Activated T-helper 1 cell treated with anti-CD3 and anti-CD28 coated beads, Interleukin-2, amount 50 U/mL, for 16 hours (primary cell): ENCODE measurements around the gene TNFAIP8.

Source experiments
- DNase-seq, 2 donors: peaks; one replicate each; pipeline ENCODE4 v3.0.0-alpha.2; 2020; ENCODE audit warnings: low read depth in 1 of 2, low spot score in 1 of 2

The TNFAIP8 gene

DNA sequence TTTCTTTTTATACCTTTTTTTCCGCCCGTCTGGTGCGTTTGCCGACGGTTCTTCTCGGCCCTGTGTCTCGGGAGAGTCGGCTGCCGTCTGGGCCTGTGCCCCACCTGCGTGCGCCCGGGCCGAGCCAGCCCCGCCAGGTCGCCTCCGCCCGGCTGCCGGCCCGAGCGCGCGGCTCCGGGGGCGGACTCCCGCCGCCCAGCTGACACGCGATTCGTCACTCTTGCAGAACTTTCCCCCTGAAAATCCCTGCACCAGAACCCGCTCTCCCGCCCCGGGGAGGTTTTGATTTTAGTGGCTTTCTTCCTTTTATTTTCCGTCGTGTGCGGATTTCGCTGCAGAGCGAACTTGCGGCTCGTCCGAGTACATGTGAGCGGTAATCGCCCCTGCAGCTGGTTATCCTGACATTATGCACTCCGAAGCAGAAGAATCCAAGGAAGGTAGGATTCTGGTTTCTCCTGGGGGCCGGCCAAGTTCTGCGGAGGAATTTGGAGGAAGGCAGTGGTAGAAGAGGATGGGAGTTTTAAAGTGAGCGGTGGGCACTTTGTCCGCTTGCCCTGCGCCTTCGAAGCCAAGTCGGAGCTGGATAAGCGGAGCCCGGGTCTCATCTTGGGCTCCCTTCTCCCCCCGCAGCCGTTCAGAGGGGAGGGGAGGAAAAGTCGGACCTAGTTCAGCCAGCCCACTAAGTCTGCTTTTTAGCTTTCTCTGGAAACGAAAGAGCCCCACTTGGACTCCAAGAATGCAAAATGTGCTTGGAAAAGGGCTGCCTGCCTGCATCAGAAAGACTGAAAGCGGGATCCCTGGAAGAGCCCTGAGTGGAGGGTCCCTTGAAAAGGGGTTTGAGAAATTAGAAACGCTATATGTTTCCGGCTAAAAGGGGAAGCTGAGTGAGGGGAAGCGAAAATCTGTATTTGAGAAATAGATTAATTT is at the start of gene TNFAIP8:
Gene TNFAIP8, plus strand, starts transcription at position 335 of the 927 bp plus-strand sequence. Its CDS starts 72 bp downstream, at position 407.
- DNase-seq, result peak in 1 of 2 donors; percentile 57

DNA sequence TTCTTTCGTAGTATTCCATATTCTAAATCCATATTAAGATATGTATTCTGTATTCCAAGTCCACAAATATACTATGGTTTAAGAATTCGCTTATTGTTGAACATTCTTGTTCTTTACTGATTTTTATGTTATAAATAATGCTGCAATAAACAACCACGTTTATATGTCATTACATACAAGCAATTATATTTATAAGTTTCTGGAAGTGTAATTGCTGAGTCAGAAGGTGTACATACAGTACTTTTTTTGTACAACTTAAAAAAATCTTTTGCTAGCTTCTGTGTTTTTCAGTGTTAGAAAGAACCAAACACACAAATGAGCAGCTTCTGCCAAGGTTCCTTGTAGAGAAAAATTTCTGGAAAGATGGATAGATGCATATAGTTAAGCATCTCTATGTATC is 48.6 kb upstream of the TNFAIP8 start:
- no peak for DNase-seq

DNA sequence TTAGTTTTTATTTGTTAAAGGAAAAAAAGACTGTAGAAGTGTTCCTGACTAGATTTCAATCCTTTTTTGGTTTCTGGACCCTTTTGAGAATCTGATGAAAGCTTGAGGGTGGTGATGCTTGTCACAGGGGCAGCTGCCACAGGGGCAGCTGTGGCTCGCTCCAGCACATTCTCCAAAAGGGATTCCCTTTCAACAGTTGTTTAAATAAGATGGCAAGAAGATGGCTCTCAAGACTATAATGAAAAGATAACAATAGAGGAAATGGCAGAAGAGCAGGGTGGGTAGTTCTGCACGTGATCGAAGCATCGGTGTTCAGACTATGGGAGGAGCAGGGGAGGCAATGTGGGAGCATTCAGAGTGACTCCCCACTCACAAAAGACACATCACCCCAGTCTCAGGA is 46.5 kb upstream of the TNFAIP8 start:
- no peak for DNase-seq

DNA sequence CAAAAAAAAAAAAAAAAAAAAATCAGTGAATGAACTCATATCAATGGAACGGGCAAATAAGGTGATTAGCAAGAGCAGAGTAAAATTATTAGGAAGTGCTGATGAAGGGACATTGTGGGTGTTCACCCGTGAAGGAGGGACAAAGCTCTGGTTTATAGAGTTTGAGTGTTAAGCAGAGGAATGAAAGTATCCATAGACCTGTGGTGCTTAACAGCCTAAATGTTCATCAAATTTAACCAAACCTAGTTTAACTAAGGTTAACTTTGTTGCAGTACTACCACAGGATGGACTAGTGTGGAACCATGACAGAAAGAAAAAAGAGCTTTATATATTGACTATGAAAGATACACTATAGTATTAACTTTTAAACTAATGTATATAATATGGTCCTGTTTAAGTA is 44.1 kb upstream of the TNFAIP8 start:
- no peak for DNase-seq

DNA sequence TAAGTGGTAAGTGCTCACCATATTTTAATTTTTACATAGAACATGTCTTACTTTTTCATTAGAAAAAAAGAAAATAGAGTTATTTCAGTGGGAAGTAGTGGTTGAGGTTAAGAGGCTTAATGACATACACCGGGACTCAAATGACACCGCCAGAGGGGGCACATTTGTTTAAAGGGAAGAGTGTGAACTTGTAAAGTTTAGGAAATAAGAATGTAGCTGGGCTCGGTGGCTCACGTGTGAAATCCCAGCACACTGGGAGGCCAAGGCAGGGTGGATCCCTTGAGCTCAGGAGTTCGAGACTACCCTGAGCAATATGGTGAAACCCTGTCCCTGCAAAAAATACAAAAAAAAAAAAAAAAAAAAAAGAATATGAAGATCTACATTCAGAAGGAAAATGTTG is 43.4 kb upstream of the TNFAIP8 start:
- DNase-seq, result no peak

DNA sequence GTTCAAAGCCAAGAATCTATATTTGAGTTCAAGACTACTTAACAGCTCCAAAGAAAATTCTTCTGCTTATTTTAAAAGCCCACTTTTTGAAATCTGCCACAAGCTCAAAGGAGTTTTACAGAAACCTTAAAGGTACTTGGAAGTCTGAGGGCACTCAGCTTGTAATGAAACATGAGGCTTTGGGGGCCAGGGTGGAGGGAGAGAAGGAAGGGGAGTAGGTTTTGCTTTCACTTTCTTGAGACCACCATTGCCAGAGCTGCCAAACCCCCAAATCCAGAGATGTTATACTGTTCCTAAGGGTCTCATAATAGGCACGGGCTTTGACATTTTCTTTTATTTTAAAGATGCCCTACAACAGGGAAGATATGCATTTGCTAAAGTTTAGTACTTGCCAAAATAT is 42.6 kb upstream of the TNFAIP8 start:
- DNase-seq, result no peak

DNA sequence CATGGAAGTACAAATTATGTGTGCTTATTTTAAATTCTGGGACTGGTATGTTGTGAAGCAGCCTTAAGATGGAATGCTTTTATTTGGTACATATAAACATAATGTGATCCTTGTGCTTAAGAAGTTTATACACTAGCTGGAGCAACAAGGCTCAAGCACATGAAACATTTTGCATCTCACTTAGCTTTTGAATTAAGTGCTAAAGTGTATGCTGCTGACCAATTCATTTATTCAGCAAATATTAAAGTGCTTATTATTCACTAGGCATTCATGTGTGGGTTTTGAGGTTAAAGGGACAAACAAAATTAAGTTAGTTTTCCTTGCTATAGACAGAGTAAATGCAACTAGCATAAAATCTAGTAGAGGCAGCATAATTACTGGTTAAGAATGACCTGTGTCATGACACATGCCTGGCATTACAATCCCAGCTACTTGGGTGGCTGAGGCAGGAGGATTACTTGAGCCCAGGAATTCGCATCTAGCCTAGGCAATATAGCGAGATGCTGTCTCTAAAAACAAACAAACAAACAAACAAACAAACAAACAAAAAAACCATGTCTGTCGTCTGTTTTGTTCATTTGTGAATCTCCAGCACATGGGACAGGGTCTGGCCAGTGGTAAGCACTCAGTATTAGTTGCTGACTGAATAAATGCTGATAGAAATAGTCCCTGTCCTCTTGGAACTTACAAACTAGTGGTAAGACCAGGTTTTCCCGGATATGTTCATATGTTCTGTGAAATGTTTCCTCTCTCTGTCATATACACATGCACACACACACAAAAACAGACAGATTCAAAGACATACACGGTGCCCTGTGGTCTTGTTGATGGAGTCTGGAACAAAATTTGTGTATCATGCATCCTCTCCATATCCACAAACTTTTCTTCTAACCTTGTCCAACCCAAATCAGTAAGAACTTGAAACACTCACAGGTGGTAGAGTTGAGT is 41.9 kb upstream of the TNFAIP8 start:
- DNase-seq, result no peak

DNA sequence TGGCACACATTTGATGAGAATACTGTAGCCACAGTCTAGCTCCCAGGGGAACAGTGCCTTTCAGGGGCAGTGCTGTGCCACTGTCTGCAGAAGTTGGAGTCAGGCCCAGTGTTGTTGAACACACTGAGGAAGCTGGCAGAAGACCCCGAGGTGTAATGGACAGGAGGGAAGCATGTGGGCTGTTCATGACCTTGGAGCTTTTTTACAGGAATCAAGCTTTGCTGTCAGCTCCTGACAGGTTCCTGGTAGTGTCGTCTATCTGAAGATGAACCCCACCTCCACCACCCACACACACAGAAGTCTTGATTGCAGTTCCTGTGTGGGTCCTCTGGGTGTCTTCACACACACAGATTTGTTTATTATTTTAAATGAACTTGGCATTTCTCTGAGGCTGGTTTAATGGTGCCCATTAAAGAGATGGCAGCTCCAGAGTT is 40.3 kb upstream of the TNFAIP8 start:
- no peak for DNase-seq

DNA sequence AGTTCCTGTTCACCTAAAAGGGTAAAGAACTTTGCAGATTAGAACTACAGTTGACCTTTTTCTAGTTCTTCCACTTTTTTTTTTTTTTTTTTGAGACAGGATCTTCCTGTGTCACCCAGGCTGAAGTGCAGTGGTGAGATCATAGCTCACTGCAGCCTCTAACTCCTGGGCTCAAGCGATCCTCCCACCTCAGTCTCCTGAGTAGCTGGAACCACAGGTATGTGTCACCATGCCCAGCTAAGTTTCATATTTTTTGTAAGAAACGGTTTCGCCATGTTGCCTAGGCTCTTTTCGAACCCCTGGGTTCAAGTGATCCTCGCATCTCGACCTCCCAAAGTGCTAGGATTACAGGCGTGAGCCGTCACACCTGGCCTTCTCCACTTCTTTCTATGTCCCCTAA is 39.7 kb upstream of the TNFAIP8 start:
- no peak for DNase-seq

DNA sequence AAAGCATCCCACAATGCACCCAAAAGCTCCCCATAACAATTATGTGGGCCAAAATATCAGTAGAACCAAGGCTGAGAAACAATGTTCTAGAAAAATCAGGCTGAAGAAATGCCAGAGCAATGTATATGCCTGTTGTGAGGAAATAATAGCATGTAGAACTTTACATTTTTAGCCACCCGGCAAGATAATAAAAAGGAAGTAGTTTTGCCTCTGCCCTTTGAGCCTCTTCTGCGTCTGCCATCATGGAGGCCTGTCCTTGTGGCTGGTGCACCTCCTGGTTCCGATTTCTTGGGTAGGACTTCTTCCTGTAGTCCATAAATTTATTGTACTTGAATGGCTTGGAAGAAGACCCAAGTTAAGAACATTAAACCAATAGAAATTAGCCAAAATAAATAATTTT is 38.9 kb upstream of the TNFAIP8 start:
- no peak for DNase-seq

DNA sequence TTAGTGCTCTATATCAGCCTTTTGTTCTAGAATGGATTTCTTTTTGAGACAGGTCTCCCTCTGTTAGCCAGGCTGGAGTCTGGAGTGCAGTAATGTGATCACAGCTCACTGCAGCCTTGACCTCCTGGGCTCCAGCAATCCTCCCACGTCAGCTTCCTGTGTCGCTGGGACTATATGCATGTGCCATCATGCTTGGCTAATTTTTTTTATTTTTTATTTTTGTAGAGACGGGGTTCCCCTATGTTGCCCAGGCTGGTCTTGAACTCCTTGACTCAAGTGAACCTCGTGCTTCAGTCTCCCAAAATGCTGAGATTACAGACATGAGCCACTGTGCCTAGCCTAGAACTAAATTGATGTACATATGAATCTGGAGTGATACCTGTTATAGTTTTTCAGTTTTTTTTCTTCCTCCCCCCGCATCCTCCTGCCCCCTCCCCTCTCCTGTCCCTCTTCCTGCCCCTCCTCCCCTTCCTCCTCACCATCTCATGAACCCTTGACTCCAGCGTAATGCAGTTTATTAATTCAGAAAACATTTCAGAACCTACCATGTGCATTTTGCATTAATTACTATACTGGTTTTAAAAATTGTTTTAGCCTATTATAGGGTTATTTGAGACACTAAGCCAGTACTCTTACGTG is 37.4 kb upstream of the TNFAIP8 start:
- no peak for DNase-seq

DNA sequence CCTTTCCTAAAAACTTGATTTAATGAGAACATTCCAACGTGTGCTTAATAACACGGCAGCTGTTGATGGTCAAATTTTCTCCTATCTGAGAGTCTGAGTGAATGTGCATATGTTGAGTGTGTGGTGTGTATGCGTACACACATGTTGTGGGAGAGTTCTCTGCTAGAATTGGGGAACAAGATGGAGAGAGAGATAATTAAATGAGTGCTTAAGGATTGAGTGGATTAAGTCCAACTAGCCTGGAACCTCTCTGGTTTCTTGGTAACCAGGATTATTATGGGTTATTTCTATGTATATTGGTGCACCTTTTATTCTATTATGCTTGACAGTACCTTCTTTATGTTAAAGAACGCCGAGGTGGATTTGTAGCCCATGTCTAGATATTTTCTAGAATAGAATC is 36.4 kb upstream of the TNFAIP8 start:
- no peak for DNase-seq

DNA sequence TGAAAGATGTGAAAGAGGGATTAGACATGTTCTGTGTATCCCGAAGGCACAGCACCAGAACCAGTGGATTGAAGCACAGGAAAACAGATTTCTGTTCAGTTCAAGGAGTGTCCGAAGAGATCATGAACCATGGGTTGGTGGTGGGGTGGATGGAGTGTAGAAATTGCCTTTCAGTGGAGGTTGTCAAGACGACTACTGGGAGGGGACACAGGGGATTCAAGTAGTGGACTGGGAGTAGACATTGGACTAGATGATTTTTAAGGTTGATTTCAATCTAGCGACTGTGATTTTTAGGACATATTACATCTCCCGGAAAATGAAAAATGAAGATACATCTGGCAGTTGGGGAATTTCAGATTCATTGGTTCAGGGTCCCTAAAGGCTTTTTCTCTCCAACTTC is 35.9 kb upstream of the TNFAIP8 start:
- DNase-seq, result no peak

DNA sequence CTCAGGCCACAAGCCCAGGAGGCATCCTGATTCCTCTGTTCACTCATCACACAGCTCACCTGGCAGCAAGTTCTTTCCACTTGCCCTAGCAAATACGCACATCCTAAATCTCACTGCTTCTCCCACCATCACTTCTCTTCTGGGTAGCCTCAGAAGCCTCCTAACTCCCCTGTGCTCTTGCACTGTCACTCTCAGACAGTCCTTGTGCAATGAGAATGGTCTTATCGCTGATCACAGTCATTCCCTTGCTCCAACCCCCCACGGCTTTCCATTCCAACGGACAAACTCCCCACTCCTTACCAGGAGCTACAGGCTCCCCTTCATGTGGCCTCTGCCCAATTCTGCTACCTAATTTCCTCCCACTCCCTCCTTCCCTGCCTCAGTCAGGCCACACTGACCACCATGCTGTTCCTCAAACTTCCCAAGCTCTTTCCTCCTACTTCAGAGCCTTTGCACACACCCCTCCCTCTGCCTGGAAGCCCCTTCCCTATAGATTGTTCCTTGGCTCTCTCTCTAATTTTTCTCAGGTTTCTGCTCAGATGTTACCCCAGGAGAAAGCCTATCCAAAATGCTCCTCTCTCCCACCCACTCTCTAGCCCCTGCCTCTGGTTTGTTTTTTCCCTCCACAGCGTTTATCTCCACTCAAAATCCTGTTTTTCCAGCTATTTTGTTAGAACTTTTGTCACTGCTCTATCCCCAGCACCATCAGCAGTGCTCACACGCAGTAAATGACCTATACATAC is 34.1 kb upstream of the TNFAIP8 start:
- no peak for DNase-seq

DNA sequence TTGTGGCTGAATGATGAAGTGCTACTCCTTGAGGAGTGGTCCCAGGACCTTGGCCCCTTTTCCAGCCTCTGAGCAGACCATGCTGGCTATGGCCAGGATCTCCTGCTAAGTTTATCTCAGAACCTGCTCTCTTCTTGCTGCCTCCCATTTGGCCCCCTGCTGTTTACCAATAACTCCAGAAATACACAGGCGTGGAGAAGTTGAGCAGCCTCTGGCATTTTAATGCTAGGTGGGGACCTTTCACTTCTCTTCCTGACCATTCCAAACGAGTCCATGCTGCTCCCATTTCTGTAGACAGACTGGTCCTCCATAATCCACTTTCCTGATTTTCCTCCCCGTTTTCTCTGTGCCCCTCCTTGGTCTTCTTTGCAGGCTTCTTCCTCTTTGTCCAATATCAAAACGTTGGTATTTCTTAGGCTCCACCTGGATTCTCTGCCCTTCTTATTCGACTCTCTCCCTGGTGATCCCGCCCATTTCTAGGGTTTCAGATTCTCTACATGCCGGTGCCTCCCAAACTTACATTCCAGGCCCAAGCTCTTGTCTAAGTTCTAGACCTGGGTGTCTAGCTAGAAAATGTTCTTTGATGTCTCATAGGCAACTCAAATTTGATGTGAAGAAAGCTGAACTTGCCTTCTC is 33.4 kb upstream of the TNFAIP8 start:
- DNase-seq, result no peak

DNA sequence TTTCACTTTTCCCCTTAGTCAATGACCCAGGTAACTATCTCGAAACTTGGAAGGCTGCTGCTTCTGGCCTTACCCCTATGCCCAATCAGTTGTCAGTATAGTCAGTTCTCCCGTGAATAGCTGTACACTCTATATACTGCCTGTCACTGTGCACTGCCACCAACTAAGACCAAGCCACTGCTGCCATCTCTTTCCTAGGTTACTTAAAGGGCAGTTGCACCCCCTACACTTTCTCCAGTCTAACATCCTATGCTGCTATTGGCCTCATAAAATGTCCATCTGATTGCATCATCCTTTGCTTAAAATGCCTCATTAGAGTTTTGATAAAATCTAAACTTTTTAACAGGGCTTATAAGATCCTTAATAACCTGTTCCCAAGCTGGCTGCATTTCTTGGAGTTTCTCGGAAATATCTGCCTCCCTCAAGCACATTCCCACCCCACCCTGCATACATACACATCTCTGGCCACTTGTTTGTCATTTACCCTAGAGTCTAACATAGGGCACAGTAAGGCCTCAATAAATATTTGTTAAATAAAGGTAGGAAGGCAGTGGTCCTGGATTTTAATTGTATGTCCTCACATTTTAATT is 32.8 kb upstream of the TNFAIP8 start:
- DNase-seq, result no peak

DNA sequence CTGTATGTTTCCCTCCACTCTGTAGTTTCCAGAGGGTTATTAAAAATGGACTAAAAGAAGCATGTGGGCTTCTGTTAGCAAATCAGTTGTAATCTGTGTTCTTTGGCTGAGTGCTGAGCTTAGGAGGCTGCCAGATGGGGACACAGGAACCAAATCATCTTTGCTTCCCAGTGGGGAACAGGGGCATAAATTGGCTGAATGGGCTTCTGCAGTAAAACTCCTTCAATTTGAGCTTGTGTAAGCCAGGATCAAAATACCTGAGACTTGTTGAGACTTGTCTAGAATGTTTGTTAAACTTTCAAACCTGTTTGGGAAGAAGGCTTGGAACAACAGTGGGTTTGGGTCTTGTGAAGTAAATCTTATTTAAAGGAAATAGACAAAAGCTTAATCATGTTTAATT is 32.2 kb upstream of the TNFAIP8 start:
- DNase-seq, result no peak

DNA sequence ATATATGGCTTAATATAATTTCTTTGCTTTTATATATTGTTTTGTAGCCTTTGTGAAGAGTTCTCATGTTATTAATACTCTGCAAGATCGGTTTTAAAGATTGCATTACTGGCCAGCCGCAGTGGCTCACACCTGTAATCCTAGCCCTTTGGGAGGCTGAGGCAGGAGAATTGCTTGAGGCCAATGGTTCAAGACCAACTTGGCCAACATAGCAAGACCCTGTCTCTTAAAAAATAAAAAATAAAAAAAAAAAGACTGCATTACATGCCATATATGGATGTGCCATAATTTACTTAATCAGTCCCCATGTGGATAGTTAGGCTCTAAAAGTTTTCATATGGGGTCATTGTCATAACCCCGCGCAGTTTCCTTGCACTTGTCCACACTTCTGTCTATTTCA is 31.0 kb upstream of the TNFAIP8 start:
- DNase-seq, result no peak

DNA sequence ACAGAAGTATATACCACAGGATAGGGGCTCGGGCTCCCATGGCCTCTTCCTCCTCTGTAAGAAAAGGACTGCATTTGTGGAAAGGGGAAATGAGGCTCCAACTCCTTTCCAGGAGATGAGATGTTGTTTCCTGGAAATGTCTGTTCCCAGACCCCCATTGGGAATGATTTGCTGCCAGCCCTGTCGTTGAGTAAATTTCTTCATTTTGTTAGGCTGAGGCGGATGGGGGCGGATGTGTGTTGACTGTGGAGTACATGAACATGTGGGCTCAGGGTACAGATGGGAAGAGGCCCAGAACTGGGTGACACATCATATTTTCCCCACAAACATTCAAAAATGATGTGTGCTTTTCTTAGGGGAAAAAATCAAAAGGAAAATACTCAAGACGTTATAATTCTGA is 28.8 kb upstream of the TNFAIP8 start:
- no peak for DNase-seq
